NCI-H1436 (cell line): Measurements from ENCODE around the gene MYH13.
"Not testable (repeated sequence)": the region's sequence is repeated elsewhere in the genome, so short reads cannot be mapped to it uniquely, and the experiment has no call there.

Experiments used
- DNase-seq: peaks from one replicate; lab custom pipeline; 2025; lab: John Stamatoyannopoulos, UW

The MYH13 gene

DNA sequence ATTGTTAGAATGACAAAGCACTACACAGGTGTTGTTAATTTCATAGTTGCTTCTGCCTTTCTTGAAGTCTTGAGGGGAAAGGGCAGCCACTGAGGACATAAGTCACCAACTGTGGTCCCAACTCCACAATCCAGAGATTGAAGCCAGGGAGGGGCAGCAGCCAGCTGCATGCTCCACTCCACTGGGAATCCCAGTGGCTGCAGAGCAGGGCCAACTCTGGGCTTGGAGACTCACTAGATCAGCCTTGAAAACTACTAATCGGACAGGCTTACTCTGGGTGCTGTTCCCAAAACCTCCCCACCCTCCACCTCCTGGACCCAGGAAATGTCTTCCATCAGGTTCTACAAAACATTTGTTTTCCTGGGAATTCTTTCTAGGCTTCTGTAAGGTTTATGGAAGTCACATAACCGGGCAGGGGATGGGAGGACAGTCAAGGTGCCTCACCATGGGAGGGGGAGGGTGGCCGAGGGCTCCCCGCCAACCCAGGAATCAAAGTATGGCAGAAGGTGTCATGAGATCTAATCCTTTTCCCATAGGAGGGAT is 68.0 kb downstream of the MYH13 start:
- no peak for DNase-seq

DNA sequence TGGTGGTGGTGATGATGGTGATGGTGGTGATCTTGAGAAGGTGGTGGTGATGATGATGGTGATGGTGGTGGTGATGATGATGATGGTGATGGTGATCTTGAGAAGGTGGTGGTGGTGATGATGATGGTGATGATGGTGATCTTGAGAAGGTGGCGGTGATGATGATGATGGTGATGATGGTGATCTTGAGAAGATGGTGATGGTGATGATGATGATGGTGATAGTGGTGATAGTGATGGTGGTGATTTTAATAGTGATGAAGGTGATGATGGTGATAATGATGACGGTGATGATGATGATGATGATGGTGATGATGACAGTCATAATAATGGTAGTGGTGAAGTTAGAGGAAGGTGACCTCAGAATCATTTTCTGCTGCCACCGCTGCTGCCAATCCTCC is 75.1 kb downstream of the MYH13 start:
- DNase-seq, result no peak

DNA sequence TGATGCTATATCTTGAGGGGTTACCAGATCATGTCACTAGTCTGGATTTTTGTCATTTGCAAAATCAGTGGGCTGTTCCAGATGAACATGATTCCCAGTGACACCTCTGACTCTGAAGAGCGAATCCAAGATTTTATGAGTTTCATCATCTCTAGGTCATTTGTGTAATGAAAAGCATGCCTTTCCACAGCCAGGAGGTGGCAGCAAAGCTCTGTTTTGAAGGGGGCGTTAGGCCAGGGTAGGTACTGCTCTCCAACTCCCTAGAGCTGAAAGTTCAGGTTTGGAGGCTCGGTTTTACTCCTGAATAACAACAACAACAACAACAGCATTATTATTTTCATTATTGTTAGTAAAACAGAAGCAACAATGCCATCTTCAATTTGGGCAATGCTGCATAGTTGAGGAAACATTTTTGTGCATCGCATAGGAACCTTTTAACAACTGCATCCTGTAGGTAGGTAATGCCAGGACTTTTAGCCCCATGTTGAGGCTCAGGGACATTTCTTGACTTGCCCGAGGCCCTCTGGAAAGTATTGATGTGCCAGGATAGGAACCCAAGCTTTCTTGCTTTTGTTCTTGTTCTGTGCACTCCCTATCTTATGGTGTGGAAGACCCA is 77.0 kb downstream of the MYH13 start:
- no peak for DNase-seq

DNA sequence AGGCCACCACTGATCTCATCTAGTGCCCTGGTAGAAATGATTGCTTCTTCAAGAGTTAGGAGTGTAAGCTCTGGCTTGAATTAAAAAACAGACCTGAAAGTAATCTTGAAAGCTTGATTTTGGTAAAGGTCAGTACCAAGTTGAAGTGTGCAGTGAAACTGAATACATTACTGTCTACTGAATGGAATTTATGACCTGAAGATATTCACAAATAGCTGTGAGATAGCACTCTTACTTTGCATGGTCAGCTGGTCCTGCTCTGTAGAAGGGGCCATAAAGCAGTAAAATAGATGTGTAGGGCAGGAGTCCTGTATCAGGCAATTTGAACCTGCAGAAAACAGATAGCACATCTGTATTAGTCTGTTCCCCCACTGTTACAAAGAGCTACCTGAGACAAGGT is 78.6 kb downstream of the MYH13 start:
- no peak for DNase-seq

DNA sequence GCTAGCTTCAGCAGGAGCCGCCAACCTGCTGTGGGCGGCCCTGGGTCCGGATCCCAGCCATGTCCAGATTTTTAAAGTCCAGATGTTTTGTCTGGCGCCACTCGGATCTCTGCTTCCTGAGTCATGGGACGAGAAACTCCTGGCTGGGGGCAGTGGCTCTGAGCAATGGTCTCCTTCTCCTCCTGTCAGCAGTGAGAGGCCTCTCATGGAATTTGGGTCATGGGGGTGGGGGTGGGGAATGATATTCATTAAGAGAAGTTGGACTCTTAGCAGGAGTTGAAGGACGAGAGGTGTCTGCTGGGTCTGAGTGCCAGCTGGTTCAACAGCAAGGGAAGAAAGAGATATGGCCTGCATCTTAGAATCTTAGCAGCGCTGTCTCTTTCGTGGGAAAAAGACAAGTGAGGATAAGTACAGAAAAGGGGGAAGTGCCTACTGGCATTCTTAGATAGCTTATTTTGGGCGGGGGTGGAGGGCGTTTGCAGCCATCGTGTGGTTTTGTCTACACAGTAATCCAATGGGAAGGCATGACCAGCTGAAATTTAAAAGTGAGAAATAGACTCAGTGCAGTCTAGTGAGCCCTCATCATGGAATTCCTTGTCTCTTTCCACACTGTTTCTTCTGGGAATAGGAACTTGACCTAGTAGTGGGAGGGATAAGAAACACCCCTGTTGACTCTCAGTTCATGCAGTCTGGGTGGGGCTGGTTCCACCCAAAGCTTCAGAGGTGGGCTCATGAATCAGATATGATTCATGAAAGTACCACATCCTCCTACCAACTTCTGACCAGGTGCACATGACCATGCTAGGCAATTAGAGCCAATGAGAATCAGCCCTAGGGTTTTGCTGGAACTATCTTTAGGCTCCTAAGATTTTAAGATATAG is 80.5 kb downstream of the MYH13 start:
- no peak for DNase-seq

DNA sequence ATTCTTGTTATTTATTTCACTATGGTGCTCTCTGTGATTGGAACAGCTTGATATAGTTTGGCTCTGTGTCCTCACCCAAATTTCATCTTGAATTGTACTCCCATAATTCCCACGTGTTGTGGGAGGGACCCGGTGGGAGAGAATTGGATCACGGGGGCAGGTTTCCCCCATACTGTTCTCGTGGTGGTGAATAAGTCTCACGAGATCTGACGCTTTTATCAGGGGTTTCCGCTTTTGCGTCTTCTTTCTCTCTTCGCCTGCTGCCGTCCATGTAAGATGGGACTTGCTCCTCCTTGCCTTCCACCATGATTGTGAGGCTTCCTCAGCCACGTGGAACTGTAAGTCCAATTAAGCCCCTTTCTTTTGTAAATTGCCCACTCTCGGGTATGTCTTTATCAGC is 81.2 kb downstream of the MYH13 start:
- DNase-seq, result not testable (repeated sequence)

DNA sequence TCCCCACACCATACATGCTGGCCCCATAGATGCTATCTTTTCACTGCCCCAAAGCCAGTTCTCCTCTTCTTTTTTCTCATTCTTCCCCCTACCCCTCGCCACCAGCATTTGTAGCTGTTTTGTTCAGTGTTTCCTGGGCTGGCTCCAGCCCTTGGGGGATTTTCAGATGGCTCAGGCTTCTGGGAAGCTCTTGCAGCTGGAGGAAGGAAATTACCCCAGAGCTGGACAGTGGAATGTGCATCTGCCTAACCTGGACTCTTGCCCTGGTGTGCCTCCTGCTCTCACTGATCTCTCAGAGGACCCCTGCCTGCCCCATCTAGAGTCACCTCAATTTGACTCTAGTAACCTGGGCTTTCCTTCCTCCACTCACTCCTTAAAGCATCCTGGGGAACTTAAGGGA is 82.8 kb downstream of the MYH13 start:
- no peak for DNase-seq

DNA sequence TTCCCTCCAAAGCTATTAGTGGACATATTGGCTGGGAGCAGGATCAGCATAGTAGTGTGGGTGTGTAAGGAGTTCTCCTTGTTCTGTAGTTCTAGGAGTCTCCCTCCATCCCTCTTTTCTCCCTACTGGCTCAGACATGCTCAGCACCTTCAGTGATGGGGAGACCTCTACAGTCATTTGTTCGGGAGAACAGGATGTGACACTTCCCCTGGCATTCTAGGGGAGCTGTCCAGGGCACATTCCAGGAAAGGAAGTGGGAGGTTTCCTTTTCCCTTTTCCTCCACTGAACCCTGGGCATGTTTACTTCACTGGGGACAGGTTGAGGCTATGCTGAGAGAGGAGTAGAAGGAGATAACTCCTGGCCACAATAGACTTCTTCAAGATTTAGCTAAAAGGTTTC is 86.5 kb downstream of the MYH13 start:
- DNase-seq, result no peak

DNA sequence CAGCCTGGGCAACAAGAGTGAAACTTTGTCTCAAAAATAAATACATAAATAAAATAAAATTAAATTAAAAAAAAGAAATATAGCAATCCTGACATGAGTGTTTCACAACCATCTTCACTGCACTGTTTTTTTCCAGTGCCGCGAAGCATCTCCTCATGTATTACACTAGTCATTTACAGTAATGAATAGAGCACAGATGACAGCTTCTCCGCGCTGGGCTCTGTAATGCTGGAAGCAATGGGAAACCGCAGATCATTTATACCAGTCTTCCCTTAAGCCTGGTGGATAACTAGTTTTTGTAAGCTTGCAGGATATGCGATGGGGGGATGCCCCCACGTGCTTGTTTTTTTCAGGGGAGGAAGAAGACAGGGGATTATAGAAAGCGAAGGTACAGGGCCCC is 86.9 kb downstream of the MYH13 start:
- no peak for DNase-seq

DNA sequence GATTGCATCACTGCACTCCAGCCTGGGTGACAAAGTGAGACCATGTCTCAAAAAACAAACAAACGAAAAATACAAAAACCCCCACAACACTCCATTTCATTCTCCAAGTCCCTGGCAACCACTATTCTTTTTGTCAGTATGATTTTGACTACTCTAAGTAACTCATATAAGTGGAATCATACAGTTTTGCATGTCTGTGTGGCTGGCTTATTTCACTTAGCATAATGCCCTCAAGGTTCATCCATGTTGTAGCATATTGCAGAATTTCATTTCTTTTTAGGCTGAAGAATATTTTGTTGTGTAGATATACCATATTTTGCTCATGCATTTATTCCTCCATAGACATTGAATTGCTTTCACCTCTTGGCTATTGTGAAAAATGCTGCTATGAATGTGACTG is 92.7 kb downstream of the MYH13 start:
- DNase-seq, result no peak

DNA sequence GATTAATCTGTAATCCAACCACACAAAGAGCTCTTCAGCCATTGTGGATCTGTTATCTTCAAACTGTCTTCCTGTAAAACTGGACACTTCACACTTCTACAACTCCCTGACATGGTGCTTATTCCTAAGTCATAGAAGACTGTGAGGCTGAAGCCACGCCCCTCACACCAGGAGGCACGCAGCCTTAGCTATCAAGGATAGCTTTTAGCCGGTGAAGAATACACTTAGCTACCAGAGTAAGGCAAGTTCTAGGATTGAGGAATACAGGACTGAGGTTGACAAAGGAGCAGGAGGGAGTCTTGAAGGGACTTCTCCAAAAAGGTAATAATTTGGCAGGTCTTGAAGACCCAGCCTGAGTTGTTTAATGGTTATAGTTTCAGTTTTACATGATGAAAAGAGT is 94.6 kb downstream of the MYH13 start:
- no peak for DNase-seq

DNA sequence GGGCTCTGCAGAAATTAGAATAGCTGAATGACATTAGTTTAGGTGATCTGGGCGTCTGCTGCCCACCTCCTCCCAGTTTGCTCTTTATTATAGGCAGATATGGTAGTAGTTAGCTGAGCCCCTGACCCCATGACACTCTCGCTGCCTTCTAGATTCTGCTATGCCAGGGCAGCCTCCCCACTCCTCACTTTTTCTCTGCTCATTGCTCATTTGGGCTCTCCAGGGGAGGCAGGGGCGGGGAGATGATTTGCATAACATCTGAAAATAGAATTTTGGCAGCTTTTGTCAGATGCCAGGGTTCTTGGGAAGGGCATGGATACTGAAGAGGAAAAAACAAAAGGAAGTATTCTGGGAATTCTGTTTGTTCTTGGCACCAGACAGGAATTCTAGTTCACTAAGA is 96.4 kb downstream of the MYH13 start:
- DNase-seq, result no peak

DNA sequence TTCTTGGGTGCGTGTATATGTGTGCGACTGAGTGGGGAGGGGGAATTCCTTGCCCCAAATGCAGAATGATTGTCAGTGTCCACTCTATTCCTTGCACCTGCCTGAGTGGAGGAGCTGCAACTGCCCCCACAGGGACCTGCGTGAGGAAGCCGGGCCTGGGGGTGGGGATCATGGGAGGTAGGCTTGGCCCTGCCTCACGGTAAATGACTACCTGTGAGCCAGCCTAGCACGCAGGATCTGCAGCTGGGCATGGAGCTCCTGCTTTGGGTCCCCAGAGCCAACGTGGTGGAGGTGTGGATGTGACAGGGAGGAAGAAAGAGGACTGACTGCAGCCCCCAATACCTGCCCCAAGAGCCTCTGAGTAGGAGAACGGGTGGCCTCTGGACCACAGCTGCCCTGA is 97.4 kb downstream of the MYH13 start:
- DNase-seq, result no peak

DNA sequence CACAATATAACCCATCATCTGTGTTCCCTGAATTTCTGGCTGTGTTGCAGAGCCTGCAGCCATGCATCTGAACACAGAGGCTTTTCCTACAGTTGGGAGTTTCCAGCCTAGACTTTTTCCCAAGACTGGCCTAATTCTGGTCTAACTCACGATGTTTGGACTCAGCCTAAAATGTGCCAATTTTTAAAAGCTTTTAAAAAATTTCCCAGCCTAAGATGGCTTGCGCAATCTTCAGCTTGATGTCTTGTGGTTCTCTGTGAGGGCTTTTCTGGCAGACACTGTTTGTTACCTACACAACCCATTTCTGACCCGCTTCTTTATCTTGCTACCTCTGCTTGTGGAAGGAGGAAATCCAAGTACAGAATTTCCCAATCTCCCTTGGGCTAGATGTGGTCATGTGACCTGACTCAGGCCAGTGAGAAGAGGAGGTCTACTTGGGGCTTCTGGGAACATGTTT is 101.7 kb downstream of the MYH13 start:
- DNase-seq, result no peak

DNA sequence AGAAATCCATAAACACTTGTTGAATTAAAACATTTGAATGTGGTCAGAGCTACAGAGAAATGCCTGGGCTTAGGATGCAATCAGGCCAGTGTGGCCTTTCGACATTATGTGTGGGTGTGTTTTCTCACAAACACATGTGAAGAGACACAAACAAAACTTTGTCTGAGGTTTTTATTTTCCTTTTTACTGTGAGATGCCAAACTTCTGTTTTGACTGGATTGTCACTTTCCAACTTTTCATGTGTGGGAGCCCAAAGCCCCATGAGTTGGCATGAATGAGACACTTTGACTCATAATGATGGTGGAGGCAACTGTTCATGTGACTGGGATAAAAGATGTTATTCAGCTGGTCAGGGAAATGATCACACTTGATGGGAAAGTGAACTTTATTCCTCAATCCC is 102.5 kb downstream of the MYH13 start:
- no peak for DNase-seq

DNA sequence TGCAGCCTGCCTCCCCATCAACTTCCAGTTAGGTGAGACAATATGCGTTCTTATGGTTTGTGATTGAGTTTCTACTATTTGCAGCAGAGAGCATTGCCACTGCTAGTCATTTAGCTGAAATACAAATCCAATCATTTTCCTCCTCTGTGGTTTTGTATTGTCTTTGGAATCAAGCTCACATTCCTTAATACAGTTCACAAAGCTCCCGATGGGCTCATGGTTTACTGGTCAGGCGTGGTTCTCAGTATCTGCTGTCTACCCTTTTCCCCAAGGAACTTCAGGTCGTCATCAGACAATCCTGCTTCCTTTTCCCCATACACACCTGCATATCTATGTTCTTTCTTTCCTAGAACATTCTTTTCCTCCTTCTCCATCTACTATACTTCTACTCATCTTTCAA is 104.8 kb downstream of the MYH13 start:
- DNase-seq, result no peak

DNA sequence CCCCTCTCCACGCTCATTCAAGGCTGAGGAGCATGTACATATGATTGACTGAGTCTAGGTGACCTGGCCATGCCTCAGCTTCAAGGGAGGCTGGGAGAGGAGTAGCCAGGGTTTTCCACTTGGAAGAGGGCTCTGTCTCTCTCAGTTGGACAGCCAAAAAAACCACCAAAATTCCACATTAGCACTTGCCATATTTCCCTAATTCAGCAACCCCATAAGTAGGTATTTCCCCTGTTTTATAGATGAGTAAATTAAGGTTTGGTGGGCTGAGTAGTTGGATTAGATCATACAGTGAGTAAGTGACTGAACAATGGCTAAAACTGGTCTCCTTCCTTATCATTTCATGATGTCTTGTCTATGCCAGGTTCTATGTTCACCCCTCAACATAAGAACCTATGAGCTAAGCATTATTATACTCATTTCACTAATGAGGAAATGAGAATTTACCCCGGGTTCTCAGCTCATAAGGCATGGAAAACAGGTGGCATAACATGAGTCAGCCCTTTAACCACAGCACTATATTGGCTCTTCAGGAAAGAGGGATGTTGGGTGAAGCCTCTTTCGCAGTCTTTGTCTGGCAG is 106.4 kb downstream of the MYH13 start:
- no peak for DNase-seq

DNA sequence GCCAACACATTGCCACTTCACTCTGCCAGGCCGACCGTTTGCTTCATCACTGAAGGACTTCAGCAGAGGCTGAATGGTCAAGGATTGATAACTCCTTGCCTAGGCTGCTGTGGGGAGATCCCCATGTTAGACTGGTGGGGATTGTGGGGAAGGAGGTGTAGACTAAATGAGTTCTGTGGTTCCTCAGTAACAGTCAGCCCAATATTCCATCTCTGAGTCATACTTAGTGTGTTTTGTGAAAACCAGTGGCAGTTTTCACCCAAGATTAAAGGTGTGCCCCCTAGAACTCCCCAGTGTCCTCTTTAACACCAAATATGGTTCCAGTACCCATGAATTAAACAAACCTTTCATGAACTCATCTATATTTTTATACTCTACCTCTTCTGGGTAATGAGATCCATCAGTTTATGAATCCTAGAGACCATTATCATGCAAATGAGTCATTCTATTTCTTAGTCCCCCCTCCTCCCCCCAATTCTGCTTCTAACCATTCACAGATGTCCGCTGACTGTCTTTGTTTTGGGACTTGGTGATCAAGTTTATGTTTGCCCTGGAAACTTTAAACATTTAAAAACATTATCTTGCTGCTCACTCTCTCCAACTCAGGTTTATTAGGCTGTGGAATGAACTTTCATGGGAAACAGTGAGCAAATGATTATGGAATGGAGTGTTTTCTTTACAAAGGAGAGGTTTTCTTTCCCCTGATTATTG is 107.6 kb downstream of the MYH13 start:
- no peak for DNase-seq

DNA sequence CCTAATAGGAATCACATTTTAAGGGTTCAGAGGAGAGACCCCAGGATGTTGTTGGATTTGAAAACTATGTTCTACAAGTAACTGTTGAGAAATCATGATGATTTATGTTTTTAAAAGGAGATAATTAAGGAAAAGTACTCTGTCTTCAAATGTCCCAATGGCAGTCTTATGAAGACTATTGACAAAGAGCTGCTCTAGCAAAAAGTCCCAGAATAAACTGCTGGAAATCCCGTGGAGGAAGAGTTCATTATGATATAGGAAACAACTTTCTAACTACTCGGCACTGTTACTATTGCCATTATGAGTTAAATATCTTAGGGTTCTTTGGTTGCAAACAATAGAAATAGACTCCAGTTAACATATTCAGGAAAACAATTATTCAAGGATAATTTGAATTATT is 108.8 kb downstream of the MYH13 start:
- no peak for DNase-seq

DNA sequence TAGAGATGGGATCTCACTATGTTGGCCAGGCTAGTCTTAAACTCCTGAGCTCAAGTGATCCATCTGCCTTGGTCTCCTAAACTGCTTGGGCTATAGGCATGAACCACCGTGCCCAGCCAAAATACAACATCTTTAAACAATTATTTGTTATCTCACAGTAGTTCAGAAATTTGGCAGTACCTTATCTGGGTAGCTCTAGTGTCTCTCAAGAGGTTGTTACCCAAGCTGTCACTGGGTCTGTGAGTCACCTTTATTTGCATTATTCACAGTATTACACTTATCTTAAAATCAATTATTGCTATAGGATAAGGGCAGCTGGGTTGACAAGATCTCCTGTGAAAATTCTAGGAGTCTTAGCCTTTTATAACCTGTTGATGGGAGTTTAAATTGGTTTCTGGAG is 110.4 kb downstream of the MYH13 start:
- DNase-seq, result no peak

DNA sequence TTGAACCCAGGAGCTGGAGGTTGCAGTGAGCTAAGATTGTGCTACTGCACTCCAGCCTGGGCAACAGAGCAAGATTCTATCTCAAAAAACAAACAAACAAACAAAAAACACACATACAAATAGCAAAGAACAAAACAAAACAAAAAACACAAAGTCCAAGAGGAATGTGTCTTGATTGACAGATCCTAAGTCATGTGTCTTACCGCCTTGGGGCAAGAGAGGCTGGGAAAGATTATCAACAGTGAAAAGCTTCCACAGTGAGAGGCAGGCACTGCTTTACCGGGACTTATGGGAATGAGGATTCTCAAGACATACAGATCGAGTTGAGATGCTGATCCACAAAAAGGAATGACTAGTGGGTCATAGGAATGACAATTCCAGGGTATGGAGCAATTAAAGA is 111.7 kb downstream of the MYH13 start:
- no peak for DNase-seq

DNA sequence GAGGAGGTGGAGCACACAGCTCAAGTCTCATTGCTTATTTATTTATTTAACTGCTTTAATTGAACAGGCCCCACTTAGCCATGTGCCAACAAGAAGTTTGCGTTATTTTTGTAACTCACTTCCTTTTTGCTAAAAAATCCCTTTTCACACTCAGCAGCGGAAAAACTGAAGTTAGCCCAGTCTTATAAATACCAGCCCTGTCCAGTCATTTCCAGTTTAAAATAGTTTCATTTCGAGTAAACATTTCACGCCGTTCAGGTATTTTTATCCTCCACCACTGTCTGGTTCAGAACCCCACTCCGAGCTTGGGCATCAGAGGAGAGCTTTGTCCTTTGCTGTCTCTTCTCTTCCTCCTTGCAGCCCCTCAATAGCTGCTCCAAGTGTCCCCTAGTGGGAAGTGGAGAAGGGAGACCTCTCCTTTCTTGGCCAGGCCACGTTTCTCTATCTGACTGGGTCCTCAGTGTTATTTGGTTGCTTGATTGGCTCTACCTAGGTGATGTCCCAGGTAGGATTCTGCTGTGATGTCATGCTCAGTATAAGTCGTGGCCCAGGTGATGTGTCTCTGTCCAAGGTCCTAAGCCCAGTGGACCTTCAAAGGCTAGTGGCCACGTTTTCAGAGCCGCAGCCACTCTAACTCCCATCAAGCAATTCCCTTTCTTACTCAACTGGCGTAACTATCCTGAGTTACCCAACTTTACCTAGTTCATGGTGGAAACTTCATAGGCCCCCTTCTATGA is 121.4 kb downstream of the MYH13 start:
- DNase-seq, result no peak
